Spleen (tissue), 11 donors: Measurements from ENCODE around the gene ZDHHC5. TPM values are rescaled to one million over a fixed set of nuclear protein-coding genes. Genes with fewer than 3 reads are reported as not detected.

Source experiments
- DNase-seq: peaks from one replicate; pipeline ENCODE4 v3.0.0-alpha.2; 2020
- H3K27ac ChIP-seq, 8 donors: fragments of 200-600 bp; sonication (generic) in 7 of 8; 1 replicate in 4 of 8; 2 replicates in 4 of 8; pipeline versions ENCODE4 v1.5.0 to v1.8.0; 2016 to 2021; ENCODE audit warnings: inconsistent platforms in 4 of 8, mild to moderate bottlenecking in 4 of 8, moderate library complexity in 1 of 8
- H3K27me3 ChIP-seq, 7 donors: fragments of 200-600 bp; sonication (generic) in 6 of 7; replicated peaks in 1 of 7; 1 replicate in 4 of 7; 2 replicates in 3 of 7; pipeline versions ENCODE4 v1.5.0 to v1.8.0; 2016 to 2021; ENCODE audit warnings: inconsistent platforms in 3 of 7, mild to moderate bottlenecking in 1 of 7
- H3K36me3 ChIP-seq, 6 donors: fragments of 200-600 bp; sonication (generic) in 5 of 6; 1 replicate in 4 of 6; 2 replicates in 2 of 6; pipeline versions ENCODE4 v1.5.0 to v1.8.0; 2016 to 2021; ENCODE audit warnings: inconsistent platforms in 2 of 6
- H3K4me1 ChIP-seq, 6 donors: fragments of 200-600 bp; sonication (generic) in 5 of 6; 1 replicate in 3 of 6; 2 replicates in 3 of 6; pipeline versions ENCODE4 v1.5.0 to v1.8.0; 2016 to 2021; ENCODE audit warnings: inconsistent platforms in 3 of 6
- H3K4me3 ChIP-seq, 8 donors: fragments of 200-600 bp; sonication (generic) in 7 of 8; 1 replicate in 4 of 8; 2 replicates in 4 of 8; pipeline versions ENCODE4 v1.5.0 to v1.8.0; 2016 to 2021; ENCODE audit warnings: inconsistent platforms in 4 of 8, mild to moderate bottlenecking in 4 of 8, moderate library complexity in 2 of 8
- H3K9me3 ChIP-seq, 8 donors: fragments of 200-600 bp; sonication (generic) in 7 of 8; 1 replicate in 4 of 8; 2 replicates in 4 of 8; pipeline versions ENCODE4 v1.5.0 to v1.8.0; 2016 to 2021; ENCODE audit warnings: inconsistent platforms in 4 of 8
- CTCF ChIP-seq, 11 experiments: fragments of 200-600 bp in 7 of 11; fragments of 450-650 bp in 4 of 11; sonication (generic) in 4 of 11; IDR thresholded peaks in 8 of 11; conservative IDR thresholded peaks in 3 of 11; 1 replicate in 7 of 11; 2 replicates in 4 of 11; pipeline versions ENCODE4 v1.4.0 to v1.8.0; 2016 to 2021; ENCODE audit warnings: antibody characterized with exemption in 11 of 11, inconsistent platforms in 4 of 11, mild to moderate bottlenecking in 1 of 11
- POLR2A ChIP-seq, 3 donors: fragments of 450-650 bp; IDR thresholded peaks; one replicate each; pipeline ENCODE4 v1.5.1; 2017; ENCODE audit warnings: antibody characterized with exemption in 3 of 3, mild to moderate bottlenecking in 1 of 3
- POLR2AphosphoS5 ChIP-seq, 3 donors: sonication (generic); formaldehyde crosslinking; IDR thresholded peaks; one replicate each; pipeline ENCODE4 v1.5.1; 2017; ENCODE audit warnings: antibody characterized with exemption in 3 of 3
- WGBS, 5 donors: extraction: QIAGEN DNeasy Blood & Tissue Kit in 3 of 5; methylation state at CpG; one replicate each; pipeline versions ENCODE4 v1.1.5 to v1.1.7; 2013 to 2018; 5-methylcytosine and 5-hydroxymethylcytosine counted together
- intact Hi-C: fragments of 100-400 bp; cut with DNase I; formaldehyde crosslinking; loops from one replicate; pipeline ENCODE4 v1.15.0; 2023; ENCODE audit warnings: low total_unique reads
- polyA plus RNA-seq, 3 donors: library from polyadenylated mRNA; stranded (reverse); fragments of 200-250 nt; gene quantifications; one replicate each; pipeline ENCODE4 v1.2.1, GENCODE V29; 2013
- total RNA-seq, 7 donors: library from RNA; depleted of rRNA in 3 of 7; stranded (reverse); fragments of >200 nt in 3 of 7; fragmentation: NEBNext Ultra II Directional in 4 of 7; extraction: Animal tissue kit (Norgen Biotek cat#: 25700) in 4 of 7; gene quantifications; one replicate each; pipeline versions ENCODE4 v1.1.0 to v1.2.1, GENCODE V29; 2016 to 2021
- donor health status: healthy with polysubstance abuse.
- donor health status: DM: no; HTN: no; CAD: no; lungs with moderate emphysema.
- donor health status: DM: no; HTN: no; CAD: no.
- donor health status: Bipolar disorder and iron deficiency.
- donor health status: healthy.
- donor health status: DM: no; HTN: no; CAD: no.
- donor health status: DM: yes; HTN: yes; CAD: no.

The ZDHHC5 gene
- total and polyA plus RNA-seq, 10 donors = 14.0 to 58.0 (median 48.8) TPM

DNA sequence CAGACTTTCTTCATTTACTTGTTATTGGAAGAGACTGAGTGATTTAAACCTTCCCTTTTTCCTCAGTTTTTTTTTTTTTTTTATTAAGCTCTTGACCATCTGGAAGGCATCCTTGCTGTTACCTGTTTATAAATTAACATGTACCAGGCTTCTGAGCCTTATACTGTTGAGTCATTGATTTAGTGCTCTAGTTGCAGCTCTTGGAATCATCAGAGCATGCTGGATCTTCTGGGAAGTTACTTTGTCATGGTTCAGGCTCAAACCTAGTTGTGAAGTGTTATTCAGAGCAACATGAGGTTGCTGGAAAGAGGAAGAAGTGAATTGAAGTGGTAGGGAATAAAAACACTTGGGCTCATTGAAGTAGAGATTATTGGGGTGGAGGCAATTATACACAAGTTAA, 6.3 kb downstream of the ZDHHC5 start:
- H3K4me1 ChIP-seq = peaks cover 14 to 98% (median 66%) of the 10 kb centered on the region in 6 donors
- no peak for TF ChIP-seq POLR2A (IDR thresholded peaks at IDR 0.05)
- no peak for TF ChIP-seq POLR2AphosphoS5 (IDR thresholded peaks at IDR 0.05)
- no peak for TF ChIP-seq CTCF (IDR thresholded peaks at IDR 0.05 in 8 of 11, conservative IDR thresholded peaks at IDR 0.05 in 3 of 11)

DNA sequence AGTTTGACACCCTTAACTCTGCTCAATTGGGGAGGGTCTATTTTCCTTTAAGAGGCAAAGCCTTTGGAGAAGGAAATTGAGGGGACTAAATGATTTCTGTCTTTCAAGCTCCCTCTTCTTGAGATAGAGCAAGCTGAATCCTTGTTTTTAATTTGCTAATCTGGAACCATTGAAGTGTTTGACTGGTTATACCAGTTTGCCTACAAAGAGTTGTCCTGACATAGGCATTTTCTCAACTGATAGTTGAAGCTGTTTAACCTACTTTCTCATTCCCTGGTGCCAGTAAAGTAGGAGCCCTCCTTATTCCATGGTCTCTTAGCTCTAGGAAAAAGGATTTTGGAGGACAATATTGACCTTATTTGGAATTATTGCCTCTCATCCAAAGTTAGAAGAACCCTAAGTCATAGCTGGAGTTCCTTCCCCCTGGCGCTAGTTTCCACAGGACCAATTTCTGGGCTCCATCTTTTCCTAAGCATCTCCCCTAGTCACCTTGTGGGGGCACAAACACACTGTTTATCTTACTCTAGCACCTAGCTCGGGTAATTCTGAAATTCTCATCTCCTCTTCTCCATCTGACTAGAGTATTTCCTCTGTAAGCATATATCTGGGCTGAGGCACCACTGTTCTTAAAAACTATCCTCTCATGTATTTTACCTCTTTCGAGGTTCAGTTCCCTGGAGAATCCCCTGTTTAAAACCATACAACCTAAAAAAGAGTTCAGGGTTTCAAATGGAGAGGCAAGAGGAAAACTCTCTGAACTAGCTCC, 7.4 kb downstream of the ZDHHC5 start:
- peaks cover 3 to 98% (median 61%) of the 10 kb centered on the region in 6 donors for H3K4me1 ChIP-seq
- 78 to 87% (median 84%) methylated on average over 3 of the region's 3 CpGs for whole genome bisulfite sequencing, 5 donors
- intact Hi-C loops = no loop called here
- no peak overlapping the region for H3K27ac ChIP-seq
- peaks cover 0 to 91% (median 49%) of the 10 kb centered on the region in 6 donors for H3K36me3 ChIP-seq
- H3K4me3 ChIP-seq = no peak overlapping the region
- no peaks in the 10 kb centered on the region for H3K9me3 ChIP-seq
- no peak for DNase-seq
- no peaks in the 10 kb centered on the region for H3K27me3 ChIP-seq
- TF ChIP-seq CTCF (IDR thresholded peaks at IDR 0.05 in 8 of 11, conservative IDR thresholded peaks at IDR 0.05 in 3 of 11) = no peak
- TF ChIP-seq POLR2AphosphoS5 (IDR thresholded peaks at IDR 0.05) = no peak
- TF ChIP-seq POLR2A (IDR thresholded peaks at IDR 0.05) = no peak

More for the DNA sequence above, 6.3 kb downstream of the ZDHHC5 start:
- Histone ChIP-seq H3K36me3 (peaks cover 0 to 80% (median 42%) of the 10 kb centered on the region in 6 donors), H3K4me3 (no peak overlapping the region), H3K27me3 (no peaks in the 10 kb centered on the region), H3K9me3 (no peaks in the 10 kb centered on the region), H3K27ac (no peak overlapping the region)
- intact Hi-C loops = no loop called here
- DNase-seq = no peak

- Histone ChIP-seq H3K27ac (no peak overlapping the region), H3K4me1 (peaks cover 7 to 76% (median 40%) of the 10 kb centered on the region in 6 donors), H3K4me3 (no peak overlapping the region), H3K36me3 (peaks cover 0 to 100% (median 57%) of the 10 kb centered on the region in 6 donors), H3K27me3 (no peaks in the 10 kb centered on the region), H3K9me3 (no peaks in the 10 kb centered on the region)
- 91 to 97% (median 94%) methylated on average over 4 of the region's 4 CpGs for WGBS, 5 donors
- intact Hi-C loops = no loop called here
- TF ChIP-seq POLR2AphosphoS5 (IDR thresholded peaks at IDR 0.05) (no peak), CTCF (IDR thresholded peaks at IDR 0.05 in 8 of 11, conservative IDR thresholded peaks at IDR 0.05 in 3 of 11) (no peak), POLR2A (IDR thresholded peaks at IDR 0.05) (no peak)
- DNase-seq = no peak
Observed at GRCh38 chr11:57679396-57679795, 11.5 kb downstream of the ZDHHC5 start.

DNA sequence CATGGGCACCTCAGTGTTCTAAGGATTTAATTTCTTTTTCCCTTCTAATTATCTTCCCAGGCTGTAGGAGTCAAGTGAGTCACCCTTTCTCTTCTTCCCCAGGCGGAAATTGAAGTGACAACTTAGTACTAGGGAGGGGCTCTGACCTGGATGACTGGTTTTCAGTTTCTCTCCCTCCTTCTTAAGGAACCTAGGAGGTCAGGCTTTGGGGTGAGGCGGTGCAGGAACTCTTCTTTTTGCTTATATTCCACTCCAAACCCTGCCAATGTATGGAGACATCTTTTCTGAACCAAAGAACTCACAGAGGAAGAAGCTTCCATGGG, 12.6 kb downstream of the ZDHHC5 start:
- Histone ChIP-seq H3K27me3 (no peaks in the 10 kb centered on the region), H3K36me3 (peaks cover 0 to 100% (median 66%) of the 10 kb centered on the region in 6 donors), H3K27ac (no peak overlapping the region), H3K4me3 (no peak overlapping the region), H3K9me3 (no peaks in the 10 kb centered on the region), H3K4me1 (peaks cover 7 to 65% (median 30%) of the 10 kb centered on the region in 6 donors)
- no peak for TF ChIP-seq POLR2AphosphoS5 (IDR thresholded peaks at IDR 0.05)
- intact Hi-C loops = no loop called here
- WGBS, 5 donors = 70 to 86% (median 83%) methylated on average over 2 of the region's 2 CpGs
- DNase-seq = no peak
